ENCODE data around the gene GPR141.

The GPR141 gene, protein sequence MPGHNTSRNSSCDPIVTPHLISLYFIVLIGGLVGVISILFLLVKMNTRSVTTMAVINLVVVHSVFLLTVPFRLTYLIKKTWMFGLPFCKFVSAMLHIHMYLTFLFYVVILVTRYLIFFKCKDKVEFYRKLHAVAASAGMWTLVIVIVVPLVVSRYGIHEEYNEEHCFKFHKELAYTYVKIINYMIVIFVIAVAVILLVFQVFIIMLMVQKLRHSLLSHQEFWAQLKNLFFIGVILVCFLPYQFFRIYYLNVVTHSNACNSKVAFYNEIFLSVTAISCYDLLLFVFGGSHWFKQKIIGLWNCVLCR

DNA sequence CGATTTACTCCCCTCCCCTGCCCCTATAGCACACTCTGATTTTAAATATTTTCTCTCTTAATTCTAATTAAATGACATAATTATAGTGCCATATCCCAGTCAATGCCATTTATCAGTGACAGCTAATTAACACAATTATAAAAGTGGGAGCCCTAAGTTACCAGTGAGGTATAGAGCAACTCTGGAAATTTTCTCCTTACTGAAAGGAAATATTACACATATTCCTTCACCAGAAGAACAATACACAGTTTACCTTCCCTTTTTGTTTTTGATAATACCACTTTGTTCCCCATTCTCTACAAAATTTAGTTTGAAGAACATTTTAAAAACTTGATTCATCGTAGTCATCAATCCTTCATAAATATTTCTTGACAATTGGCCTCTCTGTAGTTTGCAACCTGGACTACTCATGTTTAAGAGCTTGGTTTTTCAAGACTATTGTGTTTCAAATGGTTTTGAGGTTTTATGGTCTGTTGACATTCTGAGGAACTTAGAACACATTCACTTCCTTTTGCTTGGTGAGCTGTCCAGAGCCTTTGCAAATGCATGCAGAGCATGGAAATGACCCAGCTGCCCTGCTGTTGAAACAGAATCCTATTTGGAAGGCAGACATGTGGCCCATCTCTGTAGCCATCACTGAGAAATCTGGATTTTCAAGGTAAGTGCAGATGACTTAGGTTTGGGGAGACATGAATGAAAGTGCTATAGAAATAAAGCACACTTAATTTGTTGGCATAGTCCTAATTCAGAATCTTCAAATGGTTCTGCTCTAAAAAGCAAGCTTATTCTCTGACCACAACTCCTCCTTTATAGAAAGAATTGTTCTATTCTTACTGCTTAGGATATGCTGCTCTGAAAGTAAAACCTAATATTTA lies at the start of gene GPR141:
Gene GPR141, plus strand, starts transcription at position 521 of the 875 bp plus-strand sequence. CDS start 56,628 bp downstream, outside the sequence.
- DNase-seq: peak; percentile 35

DNA sequence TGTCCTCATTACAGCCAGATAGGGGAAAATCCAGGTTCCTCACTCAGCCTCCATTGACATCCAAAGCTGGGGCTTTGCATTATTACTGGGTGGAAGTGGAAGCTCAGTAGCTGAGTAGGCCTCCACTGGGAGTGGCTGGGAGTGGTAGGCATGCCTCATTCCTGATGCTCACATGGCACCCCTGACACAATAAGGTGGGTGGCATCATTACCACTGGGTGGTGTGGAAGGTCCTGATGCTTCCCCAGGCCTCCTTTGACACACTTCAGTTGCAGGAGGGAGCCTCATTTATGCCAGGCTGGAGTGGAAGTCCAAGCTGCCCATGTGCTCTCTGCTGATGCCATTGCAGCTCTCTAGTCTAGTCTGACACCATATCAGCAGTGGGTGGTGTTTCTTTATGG lies 48.2 kb upstream of the GPR141 start:
- no peak for DNase-seq

DNA sequence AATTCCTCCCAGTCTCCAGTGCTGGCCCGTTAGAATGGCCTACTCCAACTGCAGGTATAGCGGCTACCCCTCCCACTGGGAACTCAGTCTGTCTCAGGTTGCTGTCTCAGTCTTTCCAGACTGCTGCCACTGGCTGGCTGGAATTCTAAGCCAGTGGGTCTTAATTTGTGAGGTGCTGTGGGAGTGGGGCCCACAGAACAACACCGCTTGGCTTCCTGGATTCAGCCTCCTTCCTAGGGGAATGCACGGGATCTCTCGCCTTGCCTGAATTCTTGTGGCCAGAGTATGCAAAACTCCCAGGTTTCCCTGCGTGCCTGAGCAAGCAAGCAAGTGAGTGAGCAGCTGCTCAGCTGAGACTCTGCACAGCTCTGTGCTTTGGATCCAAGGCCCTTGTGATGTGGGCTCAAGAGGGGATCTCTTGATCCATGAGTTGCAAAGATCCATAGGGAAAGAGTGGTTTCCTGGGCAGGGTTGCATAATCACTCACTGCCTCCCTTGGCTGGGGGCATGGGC lies 41.5 kb upstream of the GPR141 start:
- DNase-seq: no peak

DNA sequence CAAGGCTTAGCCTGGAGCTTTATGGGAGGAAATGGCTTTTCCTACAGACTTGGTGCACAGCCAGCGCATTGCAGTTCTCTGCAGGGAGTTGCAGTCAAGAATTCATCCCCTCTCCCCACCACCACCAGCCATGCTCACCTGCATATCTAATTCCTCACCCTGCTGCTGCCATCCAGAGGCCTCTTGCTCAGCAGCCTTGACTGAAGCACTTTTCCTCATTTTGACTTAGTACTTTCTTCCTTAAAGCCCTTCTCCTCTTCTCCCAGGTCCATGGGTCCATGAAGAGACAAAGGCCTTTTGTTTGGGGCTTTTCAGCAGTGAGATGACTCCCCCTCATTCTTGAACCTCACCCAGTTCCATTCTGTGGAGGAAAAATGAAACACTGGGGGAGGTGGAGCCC lies 39.7 kb upstream of the GPR141 start:
- peak; percentile 13 for DNase-seq

DNA sequence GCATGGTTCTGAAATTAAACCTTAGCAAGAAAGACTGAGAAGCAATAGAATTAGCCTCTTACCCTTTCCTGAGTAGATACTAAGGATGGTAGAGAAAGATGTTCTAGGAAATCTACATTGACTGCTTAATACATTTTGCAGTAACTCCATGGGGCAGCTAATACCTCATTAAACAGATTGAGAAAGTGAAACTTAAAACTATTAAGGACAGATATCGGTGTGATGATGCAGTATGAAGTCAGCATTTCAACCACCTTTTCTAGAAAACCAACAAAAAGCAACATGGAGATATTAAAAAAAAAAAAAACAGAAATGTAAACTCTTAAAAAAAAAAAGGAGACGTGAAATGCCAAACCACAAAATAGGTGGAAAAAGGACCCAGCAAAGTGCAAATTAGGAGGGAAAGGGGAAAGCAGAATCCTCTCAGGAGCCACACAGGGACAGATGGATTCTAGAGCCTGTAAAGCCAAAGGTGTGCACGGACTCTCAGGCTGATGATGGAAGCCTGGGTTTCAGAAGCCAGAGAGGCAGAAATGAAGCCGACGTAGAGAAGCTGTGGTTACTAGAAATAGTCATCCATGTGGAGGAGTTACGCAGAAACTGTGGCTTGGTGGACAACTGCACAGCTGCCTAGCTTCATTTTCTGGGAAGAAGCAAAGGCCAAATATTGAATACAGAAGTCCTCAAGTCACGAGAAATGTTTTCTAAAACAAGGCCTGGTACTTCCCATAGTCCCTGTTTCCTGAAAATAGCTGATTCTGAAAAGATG lies 38.1 kb upstream of the GPR141 start:
- no peak for DNase-seq

DNA sequence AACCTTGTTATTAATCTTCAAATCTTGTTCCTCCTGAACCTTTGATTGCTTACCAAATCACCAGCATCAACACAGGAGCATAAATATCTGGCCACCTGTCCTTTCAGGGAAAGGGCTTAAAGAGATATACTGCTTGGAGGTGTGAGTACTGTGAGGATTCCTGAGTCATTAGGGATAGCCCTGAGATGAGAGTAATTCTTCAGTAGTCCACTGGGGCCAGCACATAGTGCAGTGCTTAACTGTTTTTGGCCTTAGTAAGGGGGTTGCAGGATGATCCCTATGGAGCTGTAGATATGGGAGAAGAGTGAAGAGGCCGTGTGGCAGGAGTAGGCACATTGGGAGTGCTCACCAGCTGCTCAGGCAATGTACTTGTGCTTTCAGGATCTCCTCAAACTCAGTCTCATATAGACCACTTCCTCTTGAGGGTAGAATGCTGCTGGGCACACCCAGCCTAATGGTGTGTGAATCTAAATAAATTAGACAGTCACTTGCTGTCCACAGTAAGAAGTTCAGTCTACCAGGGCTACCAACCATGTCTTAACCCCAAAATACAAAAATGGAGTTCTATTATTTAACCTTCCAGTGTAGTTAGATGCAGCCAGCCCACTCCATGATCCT lies 26.5 kb upstream of the GPR141 start:
- DNase-seq: no peak

DNA sequence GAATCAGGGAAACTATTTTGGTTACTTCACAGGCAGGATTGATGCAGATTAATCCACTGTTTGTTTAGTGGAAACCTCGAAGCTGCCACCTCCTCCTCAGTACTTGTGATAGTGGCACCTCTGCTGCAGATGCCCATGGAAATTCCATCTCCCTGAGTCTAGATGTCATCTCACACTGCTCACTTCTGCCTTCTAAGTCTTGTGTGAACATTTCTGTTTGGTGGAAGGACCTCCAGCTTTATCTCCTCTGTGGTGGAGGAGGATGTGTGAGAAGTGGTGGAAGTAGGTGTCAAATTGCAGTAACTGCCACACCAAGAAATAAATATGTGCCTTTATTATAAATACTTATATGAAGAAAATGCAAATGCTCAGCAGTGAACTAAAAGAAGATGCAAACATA lies 25.8 kb upstream of the GPR141 start:
- DNase-seq: no peak

DNA sequence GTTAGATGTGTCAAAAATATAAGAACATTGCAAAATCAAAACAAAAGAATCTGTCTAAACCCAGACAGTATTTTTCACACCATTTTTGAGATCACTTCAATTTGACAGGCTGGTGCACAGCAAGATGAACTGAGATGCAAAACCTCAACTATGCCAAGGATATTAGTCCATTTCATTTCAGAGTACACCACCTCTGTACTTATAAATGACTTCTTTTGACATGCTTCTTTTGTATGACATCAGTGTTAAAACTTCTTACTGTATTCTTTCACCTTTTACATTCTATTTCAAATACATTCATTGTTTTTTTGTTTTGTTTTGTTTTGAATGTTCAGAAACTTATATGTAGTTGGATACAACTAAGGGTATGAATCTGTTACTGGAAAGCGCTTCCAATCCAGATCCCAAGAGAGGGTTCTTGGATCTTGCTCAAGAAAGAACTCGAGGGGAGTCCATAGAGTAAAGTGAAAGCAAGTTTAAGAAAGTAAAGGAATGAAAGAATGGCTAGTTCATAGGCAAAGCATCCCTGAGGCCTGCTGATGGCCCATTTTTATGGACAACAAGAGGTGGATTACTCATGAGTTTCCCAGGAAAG lies 23.5 kb upstream of the GPR141 start:
- DNase-seq: no peak

DNA sequence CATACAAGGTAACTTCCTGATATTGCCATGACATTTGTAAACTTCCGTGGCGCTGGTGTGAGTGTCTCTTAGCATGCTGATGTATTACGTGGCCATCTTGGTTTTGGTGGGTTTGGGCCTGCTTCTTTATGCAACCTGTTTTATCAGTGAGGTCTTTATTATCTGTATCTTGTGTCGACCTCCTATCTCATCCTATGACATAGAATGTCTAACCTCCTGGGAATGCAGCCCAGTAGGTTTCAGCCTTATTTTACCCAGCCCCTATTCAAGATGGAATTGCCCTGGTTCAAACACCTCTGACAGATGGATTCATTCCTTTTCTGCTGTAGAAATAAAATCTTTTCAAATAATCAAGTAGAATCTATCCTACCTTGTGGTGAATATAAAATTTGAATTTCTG lies 23.0 kb upstream of the GPR141 start:
- no peak for DNase-seq

DNA sequence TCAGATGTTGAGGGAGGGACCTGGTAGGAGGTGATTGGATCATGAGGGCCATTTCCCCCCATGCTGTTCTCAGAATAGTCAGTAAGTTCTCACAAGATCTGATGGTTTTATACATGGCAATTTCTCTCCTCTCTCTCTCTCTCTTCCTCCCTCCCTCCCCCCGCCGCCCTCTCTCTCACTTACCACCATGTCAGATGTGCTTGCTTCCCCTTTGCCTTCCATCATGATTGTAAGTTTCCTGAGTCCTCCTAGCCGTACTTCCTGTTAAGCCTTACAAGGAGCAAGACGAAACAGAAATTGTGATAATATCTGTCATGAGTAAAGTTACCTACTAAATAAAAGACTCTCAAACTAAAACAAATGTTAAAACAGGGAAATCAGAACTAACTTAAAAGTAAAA lies 19.9 kb upstream of the GPR141 start:
- DNase-seq: no peak

DNA sequence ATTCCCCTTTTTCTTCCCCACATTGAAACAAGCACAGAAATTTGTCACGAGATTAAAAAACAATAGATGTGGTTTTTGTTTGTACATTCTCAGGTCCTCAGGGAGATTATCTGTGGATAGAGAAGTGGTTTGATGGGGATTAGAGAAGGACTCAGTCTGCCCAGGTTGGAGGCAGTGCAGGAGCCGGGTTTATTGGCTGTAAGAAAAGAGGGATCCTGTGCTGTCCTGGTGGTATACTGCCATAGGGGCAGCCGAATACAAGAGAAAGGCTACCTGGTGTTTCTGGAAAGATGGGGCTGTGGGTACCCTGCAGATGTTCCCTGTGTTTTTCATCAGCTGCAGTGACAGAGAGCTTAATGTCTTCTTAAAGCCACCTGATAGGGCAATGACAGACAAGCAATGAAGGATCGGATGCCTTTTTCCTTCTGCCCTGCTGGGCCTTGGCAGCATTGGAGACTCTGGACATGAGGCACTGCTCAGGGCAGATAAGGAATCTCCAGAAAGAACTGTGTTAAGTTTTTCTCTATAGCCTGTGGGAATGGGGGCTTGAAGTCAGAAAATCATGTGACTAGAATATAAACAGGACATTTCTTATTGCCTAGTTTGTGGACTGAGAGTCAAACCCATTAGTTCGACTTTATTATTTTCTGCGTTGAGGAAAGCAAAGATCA lies 18.1 kb upstream of the GPR141 start:
- DNase-seq: no peak

DNA sequence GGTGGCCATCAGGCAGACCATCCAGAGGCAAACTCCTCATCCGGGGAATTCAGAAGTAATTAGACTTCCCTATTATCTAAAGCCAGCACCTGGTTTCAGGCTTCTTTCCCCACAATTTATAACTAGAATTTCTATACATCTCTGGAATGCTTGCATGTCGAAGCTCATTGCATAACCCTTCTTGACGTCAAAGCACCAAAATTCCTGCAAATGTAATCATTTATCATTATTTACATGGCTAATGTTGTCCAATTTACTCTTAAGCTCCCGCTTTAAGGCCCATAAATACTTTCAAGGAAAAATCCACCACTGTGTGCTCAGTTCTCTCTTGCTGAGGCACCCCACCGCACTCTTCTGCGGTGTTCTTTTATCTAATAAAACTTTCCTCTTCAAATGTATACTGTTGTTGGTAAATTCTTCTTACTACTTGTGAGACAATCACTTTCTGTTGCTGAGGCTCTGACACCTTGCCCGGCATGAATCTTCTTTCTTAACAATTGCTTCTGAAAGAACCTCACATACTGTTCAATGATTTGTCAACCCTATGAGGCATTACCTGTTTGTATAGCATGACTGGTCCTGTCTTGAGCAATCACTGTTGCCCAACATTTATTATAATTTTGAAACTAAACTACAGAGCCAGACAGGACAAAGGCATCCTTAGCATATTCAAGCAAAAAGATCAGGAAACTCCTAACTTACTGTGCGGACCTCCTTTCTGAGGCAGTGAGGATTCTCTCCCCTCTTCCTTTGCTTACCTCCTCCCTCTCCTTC lies 17.4 kb upstream of the GPR141 start:
- no peak for DNase-seq

DNA sequence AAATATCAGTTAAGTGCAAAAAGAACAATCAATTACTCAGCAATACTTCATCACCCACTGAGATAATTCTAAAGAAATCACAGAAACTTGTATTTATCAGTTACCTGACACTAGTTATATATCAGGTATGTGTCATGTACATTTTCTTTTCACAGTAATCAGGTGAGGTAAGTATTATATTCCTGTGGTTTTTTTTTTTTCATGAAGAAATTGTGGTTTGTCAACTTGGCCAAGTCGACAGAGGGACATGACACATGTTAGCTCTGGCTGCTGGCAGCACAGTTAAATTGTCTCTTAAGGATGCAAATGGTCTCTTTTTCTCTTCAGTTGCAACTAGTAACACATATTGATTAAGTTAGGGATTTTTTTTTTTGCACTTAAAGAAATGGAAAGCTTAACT lies 13.7 kb upstream of the GPR141 start:
- DNase-seq: no peak

DNA sequence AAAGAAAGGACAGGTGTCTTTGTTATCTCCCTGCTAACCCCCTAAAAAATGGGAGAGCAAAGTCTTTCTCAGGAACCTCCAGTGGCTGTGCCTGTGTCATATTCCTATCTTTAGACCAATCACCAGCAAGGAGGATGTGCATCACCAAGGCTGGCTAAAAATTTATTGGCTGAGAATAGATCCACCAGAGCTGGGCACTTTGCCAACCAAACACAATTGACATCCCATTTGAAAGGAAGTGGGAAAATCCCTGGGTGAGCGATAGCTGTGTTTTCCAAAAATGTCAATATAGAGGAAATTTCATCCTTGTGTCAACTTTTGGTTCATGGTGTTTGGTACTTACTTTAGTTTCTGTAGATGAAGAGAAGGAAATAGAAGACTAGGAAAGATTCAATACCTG lies 13.1 kb upstream of the GPR141 start:
- peak; percentile 4 for DNase-seq

DNA sequence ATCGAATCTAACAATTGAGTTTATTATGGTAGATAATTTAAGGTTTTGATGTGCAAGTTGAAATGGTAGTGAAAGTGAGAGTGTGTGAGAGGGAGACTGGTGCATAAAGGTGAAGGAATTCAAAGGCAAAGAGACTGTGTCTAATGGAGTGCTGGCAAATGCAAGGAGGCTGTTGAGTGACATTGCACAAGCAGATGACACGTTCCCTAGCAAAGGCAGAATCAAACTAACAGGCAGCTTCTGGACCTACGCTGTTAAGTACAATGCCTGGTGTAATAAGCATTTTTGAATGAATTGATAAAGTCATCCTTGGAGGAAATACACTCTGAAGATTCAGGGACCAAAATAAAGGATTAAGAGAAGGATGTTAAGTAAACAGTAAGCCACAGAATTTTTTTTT lies 11.7 kb upstream of the GPR141 start:
- no peak for DNase-seq

DNA sequence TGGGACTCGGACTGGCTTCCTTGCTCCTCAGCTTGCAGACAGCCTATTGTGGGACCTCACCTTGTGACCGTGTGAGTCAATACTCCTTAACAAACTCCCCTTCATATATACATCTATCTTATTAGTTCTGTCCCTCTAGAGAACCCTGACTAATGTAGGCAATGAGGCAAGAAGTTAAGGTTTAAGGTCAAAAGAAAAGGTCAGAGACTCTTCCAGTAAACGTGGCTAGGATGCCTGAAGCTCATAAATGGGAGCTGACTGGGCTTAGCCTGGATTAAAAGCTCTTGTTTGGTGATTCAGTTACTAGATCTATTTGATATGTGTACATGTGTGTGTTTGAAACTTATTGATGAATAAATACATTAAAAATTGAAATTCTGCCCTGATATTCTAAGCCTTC lies 10.6 kb upstream of the GPR141 start:
- no peak for DNase-seq

DNA sequence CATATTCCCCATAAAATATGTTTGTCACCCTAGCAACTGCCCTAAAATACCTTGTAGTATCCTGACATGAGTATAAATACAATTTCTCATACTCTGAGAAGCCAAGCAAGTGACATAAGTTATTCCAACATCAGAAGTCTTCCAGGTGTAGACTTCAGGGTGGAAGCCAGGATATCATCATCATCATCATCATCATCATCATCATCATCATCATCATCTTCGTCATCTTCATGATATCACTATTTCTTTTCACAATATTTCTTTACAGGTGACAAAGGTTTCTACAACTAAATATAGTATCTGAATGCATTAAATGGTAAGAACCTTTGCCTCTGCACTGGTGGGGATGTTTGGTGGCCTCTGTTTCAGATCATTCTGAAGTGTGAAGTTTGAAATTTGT lies 10.0 kb upstream of the GPR141 start:
- no peak for DNase-seq

DNA sequence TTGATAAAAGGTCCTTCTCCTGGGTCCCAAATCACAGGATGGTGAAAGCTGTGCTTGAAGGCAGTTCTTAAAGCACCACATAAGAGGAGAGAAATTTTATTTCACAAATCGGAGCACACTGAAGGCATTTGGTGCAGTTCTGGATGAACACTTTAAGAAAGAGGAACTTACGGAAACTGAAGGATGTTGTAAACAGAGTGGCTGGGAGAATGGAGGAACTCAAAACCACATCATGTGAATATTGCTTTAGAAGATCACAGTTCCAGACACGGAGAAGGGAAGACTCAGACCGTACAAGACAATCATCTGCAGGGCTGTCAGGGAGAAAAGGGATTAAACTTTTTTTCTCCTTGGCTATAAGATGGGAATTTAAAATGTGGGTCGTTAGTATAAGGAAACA lies 9.0 kb upstream of the GPR141 start:
- DNase-seq: no peak

DNA sequence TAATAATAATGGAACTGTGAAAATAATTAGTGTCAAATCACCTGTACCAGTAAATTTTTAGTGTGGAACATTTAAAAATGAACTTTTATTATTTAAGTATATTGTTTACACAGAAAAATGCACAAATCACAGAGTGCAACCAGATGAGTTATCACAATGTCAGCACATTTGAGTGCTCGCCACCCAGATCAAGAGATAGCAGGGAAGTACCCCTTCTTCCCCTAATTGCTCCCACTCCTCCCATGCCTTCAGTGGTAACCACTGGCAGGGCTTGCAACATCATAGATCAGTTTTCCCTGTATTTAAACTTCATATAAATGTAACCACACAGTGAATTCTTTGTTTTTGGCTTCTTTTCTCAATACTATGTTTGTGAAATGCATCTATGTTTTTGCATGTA lies 7.8 kb upstream of the GPR141 start:
- no peak for DNase-seq

DNA sequence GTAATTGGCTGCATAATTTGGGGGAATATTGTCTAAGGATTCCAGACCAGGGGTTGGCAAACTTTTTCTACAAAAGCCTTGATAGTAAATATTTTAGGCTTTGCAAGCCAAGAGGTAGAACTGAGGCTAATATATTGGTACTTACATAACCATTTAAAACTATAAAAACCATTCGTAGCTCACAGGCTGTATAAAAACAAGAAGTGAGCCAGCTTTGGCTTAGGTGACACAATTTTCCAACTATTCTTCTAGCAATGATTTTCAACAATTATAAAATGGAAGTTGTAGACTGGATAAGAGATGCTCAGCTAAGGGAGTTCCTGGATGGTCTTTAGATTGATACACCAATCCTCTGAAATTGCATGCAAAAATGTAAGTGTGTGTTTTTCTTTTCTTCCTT lies 1.4 kb downstream of the GPR141 start:
- no peak for DNase-seq
